Endothelial cell (in vitro differentiated cells): Measurements from ENCODE around the gene MREG. TPM values are rescaled to one million over a fixed set of nuclear protein-coding genes. Genes with fewer than 3 reads are reported as not detected.

ENCODE experiments used
- DNase-seq: peaks from one replicate; pipeline ENCODE4 v3.0.0; 2021; ENCODE audit warnings: low spot score
- H3K27ac Mint-ChIP-seq: one replicate; pipeline ENCODE4 v1.8.0; 2021; ENCODE audit warnings: mixed read lengths, inconsistent platforms; ENCODE audit not compliant: unreplicated experiment
- H3K27me3 Mint-ChIP-seq: one replicate; pipeline ENCODE4 v1.8.0; 2021; ENCODE audit warnings: mild to moderate bottlenecking, moderate library complexity, mixed read lengths, inconsistent platforms; ENCODE audit not compliant: unreplicated experiment
- H3K36me3 Mint-ChIP-seq: one replicate; pipeline ENCODE4 v1.8.0; 2021; ENCODE audit warnings: mild to moderate bottlenecking, low read depth, mixed read lengths, inconsistent platforms; ENCODE audit not compliant: unreplicated experiment
- H3K4me1 Mint-ChIP-seq: one replicate; pipeline ENCODE4 v1.8.0; 2021; ENCODE audit warnings: mild to moderate bottlenecking, mixed read lengths, inconsistent platforms; ENCODE audit not compliant: unreplicated experiment
- H3K4me3 Mint-ChIP-seq: one replicate; pipeline ENCODE4 v1.8.0; 2021; ENCODE audit warnings: mild to moderate bottlenecking, mixed read lengths, inconsistent platforms; ENCODE audit not compliant: unreplicated experiment
- H3K9me3 Mint-ChIP-seq: one replicate; pipeline ENCODE4 v1.8.0; 2021; ENCODE audit warnings: mixed read lengths, inconsistent platforms; ENCODE audit not compliant: unreplicated experiment
- total RNA-seq: library from RNA; stranded (reverse); fragmentation: NEBNext Ultra II Directional; extraction: Animal tissue kit (Norgen Biotek cat#: 25700); gene quantifications from one replicate; pipeline ENCODE4 v1.2.1, GENCODE V29; 2021; ENCODE audit not compliant: unreplicated experiment
- TF ChIP-seq, protein P1 (sequence below): fragments of 200-600 bp; sonication (generic); IDR thresholded peaks from one replicate; pipeline ENCODE4 v1.5.0; 2021; ENCODE audit warnings: antibody characterized with exemption; ENCODE audit not compliant: unreplicated experiment

The MREG gene
- total RNA-seq, 1 donor from 2014 or later, result 26.1 TPM

- Mint-ChIP-seq H3K4me1 (peaks cover 19% of the 10 kb centered on the region), H3K9me3 (no peaks in the 10 kb centered on the region), H3K27me3 (peaks cover 10% of the 10 kb centered on the region), H3K36me3 (no peaks in the 10 kb centered on the region), H3K27ac (no peak overlapping the region), H3K4me3 (no peak overlapping the region)
- DNase-seq, result no peak
- TF ChIP-seq, protein P1, sequence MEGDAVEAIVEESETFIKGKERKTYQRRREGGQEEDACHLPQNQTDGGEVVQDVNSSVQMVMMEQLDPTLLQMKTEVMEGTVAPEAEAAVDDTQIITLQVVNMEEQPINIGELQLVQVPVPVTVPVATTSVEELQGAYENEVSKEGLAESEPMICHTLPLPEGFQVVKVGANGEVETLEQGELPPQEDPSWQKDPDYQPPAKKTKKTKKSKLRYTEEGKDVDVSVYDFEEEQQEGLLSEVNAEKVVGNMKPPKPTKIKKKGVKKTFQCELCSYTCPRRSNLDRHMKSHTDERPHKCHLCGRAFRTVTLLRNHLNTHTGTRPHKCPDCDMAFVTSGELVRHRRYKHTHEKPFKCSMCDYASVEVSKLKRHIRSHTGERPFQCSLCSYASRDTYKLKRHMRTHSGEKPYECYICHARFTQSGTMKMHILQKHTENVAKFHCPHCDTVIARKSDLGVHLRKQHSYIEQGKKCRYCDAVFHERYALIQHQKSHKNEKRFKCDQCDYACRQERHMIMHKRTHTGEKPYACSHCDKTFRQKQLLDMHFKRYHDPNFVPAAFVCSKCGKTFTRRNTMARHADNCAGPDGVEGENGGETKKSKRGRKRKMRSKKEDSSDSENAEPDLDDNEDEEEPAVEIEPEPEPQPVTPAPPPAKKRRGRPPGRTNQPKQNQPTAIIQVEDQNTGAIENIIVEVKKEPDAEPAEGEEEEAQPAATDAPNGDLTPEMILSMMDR, result no peak
Observed at GRCh38 chr2:215899141-215900074, 113.9 kb downstream of the MREG start.

DNA sequence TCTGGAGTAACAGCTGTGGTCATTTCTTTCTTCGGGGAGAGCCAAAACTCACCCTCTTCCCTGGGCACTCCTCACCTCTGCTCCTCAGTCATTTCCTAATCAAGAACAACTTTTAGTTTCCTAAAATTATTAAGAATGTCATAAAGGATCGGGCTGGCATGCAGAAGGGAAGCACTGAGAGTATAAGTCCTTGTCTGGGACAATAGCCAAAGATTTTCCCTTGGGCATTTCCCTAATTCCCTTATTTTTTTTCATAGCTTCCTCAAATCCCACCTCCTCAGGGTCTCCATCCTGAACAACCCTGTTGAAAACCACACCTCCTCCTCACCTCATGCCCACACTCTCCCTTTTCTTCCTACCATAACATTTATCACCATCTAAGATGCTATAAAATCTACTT lies 115.0 kb downstream of the MREG start:
- TF ChIP-seq, protein P1, result no peak
- H3K36me3 Mint-ChIP-seq, result no peaks in the 10 kb centered on the region
- H3K27ac Mint-ChIP-seq, result no peak overlapping the region
- no peaks in the 10 kb centered on the region for H3K9me3 Mint-ChIP-seq
- peaks cover 19% of the 10 kb centered on the region for H3K4me1 Mint-ChIP-seq
- no peak for DNase-seq
- H3K27me3 Mint-ChIP-seq, result peaks cover 10% of the 10 kb centered on the region
- no peak overlapping the region for H3K4me3 Mint-ChIP-seq

DNA sequence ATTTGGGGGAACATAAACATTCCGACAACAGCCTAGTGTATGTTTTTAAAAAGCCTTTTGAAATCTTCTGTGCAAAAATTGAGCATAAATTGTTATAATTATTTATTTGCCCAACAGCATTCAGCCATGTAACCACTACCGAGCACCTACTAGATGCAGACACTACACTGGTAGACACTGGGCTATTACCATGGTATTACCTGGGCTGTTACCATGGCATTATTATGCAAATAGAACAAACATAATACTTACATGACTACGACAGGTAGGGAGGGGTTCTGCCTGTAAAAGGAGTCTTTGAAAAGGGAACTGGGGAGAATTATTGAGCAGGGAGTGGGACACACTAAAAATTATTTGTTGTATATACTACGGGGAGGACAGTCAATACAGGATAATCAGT lies 116.4 kb downstream of the MREG start:
- H3K27me3 Mint-ChIP-seq, result peaks cover 7% of the 10 kb centered on the region
- TF ChIP-seq, protein P1, result no peak
- no peak overlapping the region for H3K27ac Mint-ChIP-seq
- H3K9me3 Mint-ChIP-seq, result no peaks in the 10 kb centered on the region
- peaks cover 17% of the 10 kb centered on the region for H3K4me1 Mint-ChIP-seq
- H3K4me3 Mint-ChIP-seq, result no peak overlapping the region
- DNase-seq, result no peak
- H3K36me3 Mint-ChIP-seq, result no peaks in the 10 kb centered on the region

DNA sequence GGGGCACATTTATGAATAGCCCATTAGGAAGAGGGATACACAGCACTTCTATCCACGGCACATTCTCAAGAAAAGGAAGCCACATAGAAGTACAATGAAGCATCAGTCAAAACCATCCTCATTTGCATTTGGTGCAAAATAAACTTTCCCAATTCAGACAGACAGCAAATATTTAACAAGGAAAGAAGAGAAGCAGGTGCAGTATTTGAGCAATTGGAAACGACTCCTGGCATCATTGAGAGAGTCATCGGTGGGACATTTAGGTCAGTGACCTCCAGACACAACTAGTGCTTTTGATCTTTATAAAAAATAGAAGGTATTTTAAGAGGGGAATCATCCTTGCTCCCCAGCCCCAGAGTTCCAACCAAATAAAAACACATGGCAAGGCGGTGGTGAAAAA lies 118.0 kb downstream of the MREG start:
- TF ChIP-seq, protein P1, result no peak
- H3K27ac Mint-ChIP-seq, result no peak overlapping the region
- H3K4me1 Mint-ChIP-seq, result peaks cover 5% of the 10 kb centered on the region
- no peaks in the 10 kb centered on the region for H3K36me3 Mint-ChIP-seq
- no peaks in the 10 kb centered on the region for H3K9me3 Mint-ChIP-seq
- peaks cover 5% of the 10 kb centered on the region for H3K27me3 Mint-ChIP-seq
- DNase-seq, result no peak
- H3K4me3 Mint-ChIP-seq, result no peak overlapping the region

Other genes starting within 250 kb of the MREG start
- gene PECR, start 68.3 kb upstream of the MREG start, total RNA-seq, result 8.4 TPM
- gene TMEM169, start 68.4 kb upstream of the MREG start, total RNA-seq, result 3.2 TPM
- gene XRCC5, start 95.8 kb upstream of the MREG start, total RNA-seq, result 365 TPM